Nephron (organoid): ENCODE results near the gene FBXW11.

ENCODE experiments used
- H3K27ac Mint-ChIP-seq, 3 experiments: 2 replicates each; pipeline ENCODE4 v1.8.0; 2020; ENCODE audit warnings: mixed read lengths in 3 of 3, mild to moderate bottlenecking in 2 of 3, moderate library complexity in 1 of 3
- H3K27me3 Mint-ChIP-seq: 2 replicates; pipeline ENCODE4 v1.8.0; 2021; ENCODE audit warnings: low read depth, mild to moderate bottlenecking, moderate library complexity, mixed read lengths
- H3K36me3 Mint-ChIP-seq: 2 replicates; pipeline ENCODE4 v1.8.0; 2020; ENCODE audit warnings: low read depth, mixed read lengths
- H3K4me1 Mint-ChIP-seq: 2 replicates; pipeline ENCODE4 v1.8.0; 2020; ENCODE audit warnings: mixed read lengths
- H3K4me3 Mint-ChIP-seq, 3 experiments: 2 replicates each; pipeline ENCODE4 v1.8.0; 2020; ENCODE audit warnings: mild to moderate bottlenecking in 3 of 3, mixed read lengths in 3 of 3, moderate library complexity in 2 of 3
- H3K9me3 Mint-ChIP-seq: 2 replicates; pipeline ENCODE4 v1.8.0; 2020; ENCODE audit warnings: mixed read lengths
- TF ChIP-seq, protein P1 (sequence below), 3 experiments: fragments of 200-600 bp; sonication (generic); IDR thresholded peaks; one replicate each; pipeline ENCODE4 v1.5.0; 2021; ENCODE audit warnings: antibody characterized with exemption in 3 of 3; ENCODE audit not compliant: unreplicated experiment in 3 of 3

The FBXW11 gene

GRCh38 chr5:171968531-171968930 is 37.9 kb downstream of the FBXW11 start:
- Mint-ChIP-seq H3K9me3 (no peaks in the 10 kb centered on the region), H3K4me3 (no peak overlapping the region), H3K27ac (peak overlapping the region in 2 of 3 experiments; percentile 0 to 31), H3K27me3 (no peaks in the 10 kb centered on the region), H3K36me3 (peaks cover 14% of the 10 kb centered on the region), H3K4me1 (peaks cover 58% of the 10 kb centered on the region)
- TF ChIP-seq, protein P1, sequence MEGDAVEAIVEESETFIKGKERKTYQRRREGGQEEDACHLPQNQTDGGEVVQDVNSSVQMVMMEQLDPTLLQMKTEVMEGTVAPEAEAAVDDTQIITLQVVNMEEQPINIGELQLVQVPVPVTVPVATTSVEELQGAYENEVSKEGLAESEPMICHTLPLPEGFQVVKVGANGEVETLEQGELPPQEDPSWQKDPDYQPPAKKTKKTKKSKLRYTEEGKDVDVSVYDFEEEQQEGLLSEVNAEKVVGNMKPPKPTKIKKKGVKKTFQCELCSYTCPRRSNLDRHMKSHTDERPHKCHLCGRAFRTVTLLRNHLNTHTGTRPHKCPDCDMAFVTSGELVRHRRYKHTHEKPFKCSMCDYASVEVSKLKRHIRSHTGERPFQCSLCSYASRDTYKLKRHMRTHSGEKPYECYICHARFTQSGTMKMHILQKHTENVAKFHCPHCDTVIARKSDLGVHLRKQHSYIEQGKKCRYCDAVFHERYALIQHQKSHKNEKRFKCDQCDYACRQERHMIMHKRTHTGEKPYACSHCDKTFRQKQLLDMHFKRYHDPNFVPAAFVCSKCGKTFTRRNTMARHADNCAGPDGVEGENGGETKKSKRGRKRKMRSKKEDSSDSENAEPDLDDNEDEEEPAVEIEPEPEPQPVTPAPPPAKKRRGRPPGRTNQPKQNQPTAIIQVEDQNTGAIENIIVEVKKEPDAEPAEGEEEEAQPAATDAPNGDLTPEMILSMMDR (IDR thresholded peaks at IDR 0.05; ENCODE audit: unreplicated experiment in 3 of 3): no peak

GRCh38 chr5:171966964-171967363 is 39.5 kb downstream of the FBXW11 start:
- Mint-ChIP-seq H3K4me1 (peaks cover 62% of the 10 kb centered on the region), H3K36me3 (peaks cover 14% of the 10 kb centered on the region), H3K4me3 (no peak overlapping the region), H3K27ac (peak overlapping the region; percentile 9 to 24 (median 10)), H3K27me3 (no peaks in the 10 kb centered on the region), H3K9me3 (no peaks in the 10 kb centered on the region)
- TF ChIP-seq, protein P1 (IDR thresholded peaks at IDR 0.05; ENCODE audit: unreplicated experiment in 3 of 3): no peak

DNA sequence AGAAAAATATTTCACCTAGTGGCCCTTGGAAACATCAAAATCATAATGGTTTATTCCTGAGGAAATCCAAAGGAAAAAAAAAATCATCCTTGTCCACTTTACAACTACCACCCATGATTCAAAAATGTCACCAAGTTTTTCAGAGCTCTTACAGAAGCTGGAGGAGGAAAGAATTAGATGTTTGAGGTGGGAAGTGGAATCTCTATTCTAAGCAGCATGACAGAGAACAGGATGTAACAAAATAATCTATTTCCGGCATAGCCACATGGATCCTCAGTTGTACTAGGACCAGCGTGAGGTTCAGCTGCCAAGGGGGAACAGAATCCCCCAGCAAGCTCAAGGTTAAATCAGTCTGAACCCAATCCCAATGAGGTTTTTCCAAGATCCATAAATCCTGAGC is 40.2 kb downstream of the FBXW11 start:
- Mint-ChIP-seq H3K4me1 (peaks cover 60% of the 10 kb centered on the region), H3K27me3 (no peaks in the 10 kb centered on the region), H3K4me3 (no peak overlapping the region), H3K36me3 (peaks cover 14% of the 10 kb centered on the region), H3K9me3 (no peaks in the 10 kb centered on the region), H3K27ac (peak overlapping the region; percentile 10 to 63 (median 38))
- TF ChIP-seq, protein P1 (IDR thresholded peaks at IDR 0.05; ENCODE audit: unreplicated experiment in 3 of 3): no peak

GRCh38 chr5:171965745-171966144 is 40.7 kb downstream of the FBXW11 start:
- Mint-ChIP-seq H3K4me3 (no peak overlapping the region), H3K36me3 (peaks cover 13% of the 10 kb centered on the region), H3K27me3 (no peaks in the 10 kb centered on the region), H3K27ac (peak overlapping the region; percentile 10 to 63 (median 38)), H3K4me1 (peaks cover 55% of the 10 kb centered on the region), H3K9me3 (no peaks in the 10 kb centered on the region)
- TF ChIP-seq, protein P1 (IDR thresholded peaks at IDR 0.05; ENCODE audit: unreplicated experiment in 3 of 3): no peak

DNA sequence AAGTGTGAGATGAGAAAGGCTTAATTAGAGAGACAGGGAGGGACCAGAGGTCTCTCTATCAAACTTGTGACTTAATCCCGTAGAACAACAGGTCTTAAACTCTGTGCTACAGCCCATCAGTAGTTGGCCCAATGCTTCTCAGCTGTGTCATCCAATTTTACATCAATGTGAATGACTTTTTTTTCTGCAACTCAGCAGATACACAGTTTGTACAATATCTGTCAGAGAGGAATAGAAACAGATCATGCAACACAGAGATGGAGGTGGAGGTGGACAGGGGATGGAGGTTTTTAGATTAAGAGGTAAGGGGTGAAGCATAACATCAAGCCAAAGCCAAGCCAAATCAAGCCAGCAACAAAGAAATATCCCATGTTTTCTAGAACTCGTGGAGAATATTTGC is 43.0 kb downstream of the FBXW11 start:
- Mint-ChIP-seq H3K27ac (peak overlapping the region in 2 of 3 experiments; percentile 6 to 30), H3K27me3 (no peaks in the 10 kb centered on the region), H3K4me1 (peaks cover 45% of the 10 kb centered on the region), H3K4me3 (no peak overlapping the region), H3K9me3 (no peaks in the 10 kb centered on the region), H3K36me3 (peaks cover under 1% of the 10 kb centered on the region)
- TF ChIP-seq, protein P1 (IDR thresholded peaks at IDR 0.05; ENCODE audit: unreplicated experiment in 3 of 3): no peak

GRCh38 chr5:171961117-171961516 is 45.3 kb downstream of the FBXW11 start:
- peak overlapping the region in 1 of 3 experiments; percentile 20 for H3K27ac Mint-ChIP-seq
- peaks cover 56% of the 10 kb centered on the region for H3K4me1 Mint-ChIP-seq
- TF ChIP-seq, protein P1 (IDR thresholded peaks at IDR 0.05; ENCODE audit: unreplicated experiment in 3 of 3): no peak
- no peaks in the 10 kb centered on the region for H3K36me3 Mint-ChIP-seq
- no peak overlapping the region for H3K4me3 Mint-ChIP-seq
- no peaks in the 10 kb centered on the region for H3K27me3 Mint-ChIP-seq
- H3K9me3 Mint-ChIP-seq: no peaks in the 10 kb centered on the region
